ENCODE data around the gene ZNF532.

Gene ZNF532

DNA sequence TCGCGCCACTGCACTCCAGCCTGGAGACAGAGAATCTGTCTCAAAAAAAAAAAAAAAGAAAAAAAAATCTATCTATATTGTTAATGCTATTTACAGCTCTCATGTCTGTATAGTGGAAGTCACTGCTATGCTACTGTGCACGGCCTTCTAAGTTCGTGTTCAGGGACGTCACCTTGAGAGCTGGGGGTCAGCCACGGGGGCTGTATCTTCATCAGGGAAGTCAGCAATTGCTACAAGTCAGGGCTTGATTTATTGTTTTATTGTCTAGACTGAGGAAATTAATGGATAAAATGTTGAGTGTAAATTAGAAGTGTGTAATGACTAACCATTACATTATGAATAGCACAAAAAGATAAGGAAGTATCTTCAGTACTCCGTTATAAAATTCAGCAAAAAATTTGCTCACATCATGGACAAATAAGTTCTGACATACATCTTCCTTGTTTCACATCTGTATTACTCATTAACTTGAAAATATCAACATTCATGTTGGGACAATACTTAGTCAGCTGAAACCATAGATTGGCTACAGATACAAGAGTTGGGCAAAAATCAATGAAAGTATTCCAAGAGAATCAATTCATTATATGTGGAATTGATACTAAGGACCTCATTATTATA is 138.4 kb downstream of the ZNF532 start:
- Mint-ChIP-seq H3K36me3 (no peaks in the 10 kb centered on the region), H3K4me3 (no peak overlapping the region), H3K27me3 (no peaks in the 10 kb centered on the region), H3K27ac (no peak overlapping the region), H3K4me1 (peaks cover 13% of the 10 kb centered on the region), H3K9me3 (no peaks in the 10 kb centered on the region)
- no peak for DNase-seq (ENCODE audit: low spot score in 2 of 2)
- ATAC-seq (ENCODE audit: low read depth), result no peak

- no peak overlapping the region for H3K27ac Mint-ChIP-seq
- H3K4me1 Mint-ChIP-seq, result peaks cover 3% of the 10 kb centered on the region
- no peaks in the 10 kb centered on the region for H3K9me3 Mint-ChIP-seq
- H3K36me3 Mint-ChIP-seq, result no peaks in the 10 kb centered on the region
- ATAC-seq (ENCODE audit: low read depth), result no peak
- no peaks in the 10 kb centered on the region for H3K27me3 Mint-ChIP-seq
- DNase-seq (ENCODE audit: low spot score in 2 of 2), result no peak
- H3K4me3 Mint-ChIP-seq, result no peak overlapping the region
Measured at GRCh38 chr18:59005262-59005661, 140.6 kb downstream of the ZNF532 start.

GRCh38 chr18:59006461-59007067 is 141.9 kb downstream of the ZNF532 start:
- Mint-ChIP-seq H3K4me3 (no peak overlapping the region), H3K4me1 (peaks cover 5% of the 10 kb centered on the region), H3K27ac (no peak overlapping the region), H3K9me3 (no peaks in the 10 kb centered on the region), H3K36me3 (no peaks in the 10 kb centered on the region), H3K27me3 (no peaks in the 10 kb centered on the region)
- ATAC-seq (ENCODE audit: low read depth) (no peak), DNase-seq (ENCODE audit: low spot score in 2 of 2) (no peak)

- Mint-ChIP-seq H3K27ac (no peak overlapping the region), H3K4me1 (peaks cover 5% of the 10 kb centered on the region), H3K36me3 (no peaks in the 10 kb centered on the region), H3K9me3 (no peaks in the 10 kb centered on the region), H3K27me3 (no peaks in the 10 kb centered on the region), H3K4me3 (no peak overlapping the region)
- DNase-seq (ENCODE audit: low spot score in 2 of 2) (no peak), ATAC-seq (ENCODE audit: low read depth) (no peak)
Measured at GRCh38 chr18:59008302-59008974, 143.8 kb downstream of the ZNF532 start.

DNA sequence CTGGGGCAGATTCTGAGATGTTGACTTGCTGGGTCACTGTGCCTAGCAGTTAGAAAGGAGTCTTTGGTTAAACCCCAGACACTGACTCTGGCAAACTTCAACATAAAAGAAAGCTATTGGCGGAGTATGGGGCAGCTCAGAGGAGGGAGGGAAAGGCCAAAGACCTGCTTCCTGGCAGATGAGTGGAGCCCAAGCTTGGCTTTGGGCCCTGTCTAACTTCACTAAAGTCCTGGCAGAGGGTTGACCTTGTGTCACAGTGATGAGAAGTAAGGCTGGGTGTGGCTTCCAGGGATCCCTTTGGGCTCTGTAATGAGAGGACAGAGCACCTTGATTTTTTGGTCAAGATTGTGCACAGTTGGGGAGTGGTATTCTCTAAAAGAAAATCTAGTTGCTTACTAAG is 145.2 kb downstream of the ZNF532 start:
- H3K4me3 Mint-ChIP-seq, result no peak overlapping the region
- no peak for DNase-seq (ENCODE audit: low spot score in 2 of 2)
- H3K27me3 Mint-ChIP-seq, result no peaks in the 10 kb centered on the region
- no peak overlapping the region for H3K27ac Mint-ChIP-seq
- H3K4me1 Mint-ChIP-seq, result peaks cover 10% of the 10 kb centered on the region
- peaks cover 4% of the 10 kb centered on the region for H3K9me3 Mint-ChIP-seq
- no peak for ATAC-seq (ENCODE audit: low read depth)
- peaks cover 2% of the 10 kb centered on the region for H3K36me3 Mint-ChIP-seq

GRCh38 chr18:59011289-59011688 is 146.6 kb downstream of the ZNF532 start:
- Mint-ChIP-seq H3K9me3 (peaks cover 4% of the 10 kb centered on the region), H3K4me3 (no peak overlapping the region), H3K27me3 (no peaks in the 10 kb centered on the region), H3K27ac (no peak overlapping the region), H3K36me3 (peaks cover 2% of the 10 kb centered on the region), H3K4me1 (peaks cover 7% of the 10 kb centered on the region)
- ATAC-seq (ENCODE audit: low read depth), result no peak
- DNase-seq (ENCODE audit: low spot score in 2 of 2), result no peak

GRCh38 chr18:59011786-59012185 is 147.1 kb downstream of the ZNF532 start:
- peak; percentile 53 for ATAC-seq (ENCODE audit: low read depth)
- DNase-seq (ENCODE audit: low spot score in 2 of 2), result no peak
- Mint-ChIP-seq H3K27ac (no peak overlapping the region), H3K4me1 (peaks cover 7% of the 10 kb centered on the region), H3K9me3 (peaks cover 4% of the 10 kb centered on the region), H3K36me3 (peaks cover 2% of the 10 kb centered on the region), H3K27me3 (no peaks in the 10 kb centered on the region), H3K4me3 (no peak overlapping the region)

DNA sequence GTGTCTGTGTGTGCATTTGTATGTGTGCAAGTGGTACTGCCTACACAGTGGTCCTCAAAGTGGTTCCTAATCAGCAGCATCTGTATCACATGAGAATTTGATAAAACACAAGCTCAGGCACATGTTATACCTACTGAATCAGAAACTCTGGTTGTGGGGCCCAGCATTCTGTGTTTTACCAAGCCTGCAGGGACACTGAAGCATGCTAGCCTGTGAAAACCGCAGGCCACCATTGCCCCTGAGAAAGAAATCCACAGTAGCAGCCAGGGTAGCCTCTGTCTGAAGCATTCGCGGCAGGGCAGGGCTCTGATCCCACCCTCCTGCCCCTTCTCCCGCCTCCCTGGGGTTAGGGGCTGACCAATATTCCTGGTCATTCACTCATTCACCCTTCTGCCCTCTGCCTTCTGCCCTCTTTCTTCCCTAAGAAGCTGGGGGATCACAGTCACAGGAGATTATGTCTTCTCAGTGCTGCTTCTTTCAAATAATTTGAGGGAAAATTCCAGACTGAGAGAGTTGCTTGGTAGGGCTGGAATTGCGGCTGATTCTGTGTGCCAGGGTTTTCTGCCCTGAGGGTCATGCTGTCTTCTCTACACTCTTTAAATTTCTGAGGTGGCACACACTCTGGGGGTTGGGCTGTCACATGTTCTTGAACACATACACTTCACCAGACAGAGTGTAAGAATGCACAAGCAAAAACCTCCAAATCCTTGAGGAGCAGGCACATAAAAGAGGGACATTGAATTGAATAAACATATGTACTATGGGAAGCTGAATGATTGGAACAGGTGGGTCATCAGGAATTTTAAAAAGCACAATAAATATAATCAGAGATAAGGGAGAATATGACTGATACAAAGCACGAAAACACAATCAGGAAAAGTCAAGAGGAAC is 148.4 kb downstream of the ZNF532 start:
- DNase-seq (ENCODE audit: low spot score in 2 of 2) (no peak), ATAC-seq (ENCODE audit: low read depth) (no peak)
- H3K4me1 Mint-ChIP-seq, result peaks cover 7% of the 10 kb centered on the region
- peaks cover 9% of the 10 kb centered on the region for H3K9me3 Mint-ChIP-seq
- H3K4me3 Mint-ChIP-seq, result no peak overlapping the region
- no peak overlapping the region for H3K27ac Mint-ChIP-seq
- H3K27me3 Mint-ChIP-seq, result no peaks in the 10 kb centered on the region
- H3K36me3 Mint-ChIP-seq, result peaks cover 6% of the 10 kb centered on the region

DNA sequence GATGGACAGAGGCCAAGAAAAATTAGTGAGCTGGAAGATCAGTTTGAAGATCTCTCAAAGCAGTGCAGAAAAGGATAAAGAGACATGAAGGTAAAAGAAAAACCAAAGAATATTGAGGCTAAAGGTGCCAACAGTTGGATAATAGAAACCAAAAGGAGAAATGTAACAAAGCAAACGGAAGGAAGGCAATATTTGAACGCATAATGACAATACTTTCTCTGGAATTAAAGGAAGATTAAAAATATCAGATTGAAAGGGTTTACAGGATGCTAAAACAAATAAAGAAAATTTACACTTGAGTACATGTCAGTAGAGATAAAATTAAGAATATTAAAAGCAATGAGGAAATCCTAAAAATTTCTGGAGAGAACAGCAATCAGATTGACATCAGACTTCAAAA is 149.1 kb downstream of the ZNF532 start:
- Mint-ChIP-seq H3K4me1 (peaks cover 7% of the 10 kb centered on the region), H3K4me3 (no peak overlapping the region), H3K27me3 (no peaks in the 10 kb centered on the region), H3K27ac (no peak overlapping the region), H3K9me3 (peaks cover 13% of the 10 kb centered on the region), H3K36me3 (peaks cover 10% of the 10 kb centered on the region)
- DNase-seq (ENCODE audit: low spot score in 2 of 2), result no peak
- ATAC-seq (ENCODE audit: low read depth), result no peak

DNA sequence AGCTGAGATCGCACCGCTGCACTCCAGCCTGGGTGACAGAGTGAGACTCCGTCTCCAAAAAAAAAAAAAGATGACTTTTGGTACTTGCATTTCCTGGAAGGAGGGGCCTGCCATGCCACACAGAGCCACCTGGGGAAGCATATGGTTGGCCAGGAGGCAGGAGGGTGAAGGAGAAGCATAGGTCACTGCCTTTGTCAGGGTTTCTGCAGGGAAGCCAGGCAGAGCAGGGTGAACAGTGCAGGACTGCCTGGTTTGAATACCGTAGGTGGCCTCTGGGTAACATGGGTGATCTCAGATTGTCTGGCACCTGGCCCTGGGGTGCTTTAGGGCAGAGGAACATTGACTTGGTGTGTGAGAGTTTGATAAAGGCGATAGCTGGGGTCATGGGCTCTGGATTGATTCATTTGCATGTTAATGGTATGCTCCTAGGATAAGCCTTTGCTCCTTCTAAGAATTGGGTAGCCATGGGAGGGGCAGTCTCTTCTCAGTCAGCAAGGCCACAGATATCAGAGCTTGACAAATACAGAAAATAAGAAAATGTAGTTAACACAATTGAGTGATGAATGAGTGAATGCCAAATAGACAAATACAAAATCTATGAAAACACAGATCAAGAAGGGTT is 151.0 kb downstream of the ZNF532 start:
- Mint-ChIP-seq H3K27me3 (no peaks in the 10 kb centered on the region), H3K4me3 (no peak overlapping the region), H3K4me1 (peaks cover 7% of the 10 kb centered on the region), H3K27ac (no peak overlapping the region), H3K36me3 (peaks cover 10% of the 10 kb centered on the region), H3K9me3 (peaks cover 13% of the 10 kb centered on the region)
- DNase-seq (ENCODE audit: low spot score in 2 of 2) (no peak), ATAC-seq (ENCODE audit: low read depth) (no peak)

GRCh38 chr18:59021500-59021899 is 156.8 kb downstream of the ZNF532 start:
- no peak for ATAC-seq (ENCODE audit: low read depth)
- peaks cover 9% of the 10 kb centered on the region for H3K9me3 Mint-ChIP-seq

DNA sequence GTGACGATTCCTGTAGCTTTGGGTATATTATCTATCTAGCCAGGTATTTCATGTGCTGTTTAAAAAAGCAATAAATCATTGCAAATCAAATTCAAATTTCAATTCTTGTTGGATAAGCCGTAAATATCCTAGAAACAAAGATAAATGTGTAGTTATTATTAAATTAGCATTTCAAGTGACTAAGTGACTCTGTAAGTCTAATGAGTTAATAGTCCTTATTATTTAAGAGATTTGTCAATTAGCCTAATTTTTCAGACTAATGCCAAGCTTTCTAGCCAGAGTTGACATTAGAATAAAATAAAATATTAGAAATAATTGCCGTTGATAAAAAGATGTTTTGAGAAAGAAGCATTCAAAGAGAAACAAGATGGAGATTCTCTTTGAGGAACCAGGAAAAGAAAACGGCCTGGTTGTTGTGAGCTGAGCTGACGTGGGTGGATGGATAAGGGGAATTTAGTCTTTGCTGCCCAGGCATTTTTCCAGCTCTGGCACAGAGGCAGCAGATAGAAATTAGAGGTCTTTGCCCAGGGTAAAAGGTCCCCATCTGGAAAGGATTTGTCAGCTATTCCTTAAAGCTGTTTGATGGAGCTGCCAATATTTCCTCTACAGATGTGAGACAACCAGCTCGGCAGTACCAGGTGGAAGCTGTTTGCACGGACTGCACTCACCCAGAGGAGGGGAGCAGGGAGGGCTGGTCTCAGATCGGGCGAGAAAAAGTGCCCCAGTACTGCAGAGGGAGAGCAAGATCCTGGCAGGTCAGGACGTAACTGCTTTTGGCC is 157.7 kb downstream of the ZNF532 start:
- Mint-ChIP-seq H3K4me1 (peaks cover 3% of the 10 kb centered on the region), H3K9me3 (peaks cover 7% of the 10 kb centered on the region), H3K27ac (no peak overlapping the region), H3K36me3 (peaks cover 6% of the 10 kb centered on the region), H3K4me3 (no peak overlapping the region), H3K27me3 (no peaks in the 10 kb centered on the region)
- ATAC-seq (ENCODE audit: low read depth), result no peak
- no peak for DNase-seq (ENCODE audit: low spot score in 2 of 2)

More at GRCh38 chr18:59021500-59021899, 156.8 kb downstream of the ZNF532 start:
- H3K27me3 Mint-ChIP-seq, result no peaks in the 10 kb centered on the region
- no peak overlapping the region for H3K4me3 Mint-ChIP-seq
- H3K4me1 Mint-ChIP-seq, result peaks cover 2% of the 10 kb centered on the region
- H3K36me3 Mint-ChIP-seq, result peaks cover 8% of the 10 kb centered on the region
- no peak for DNase-seq (ENCODE audit: low spot score in 2 of 2)
- H3K27ac Mint-ChIP-seq, result no peak overlapping the region

DNA sequence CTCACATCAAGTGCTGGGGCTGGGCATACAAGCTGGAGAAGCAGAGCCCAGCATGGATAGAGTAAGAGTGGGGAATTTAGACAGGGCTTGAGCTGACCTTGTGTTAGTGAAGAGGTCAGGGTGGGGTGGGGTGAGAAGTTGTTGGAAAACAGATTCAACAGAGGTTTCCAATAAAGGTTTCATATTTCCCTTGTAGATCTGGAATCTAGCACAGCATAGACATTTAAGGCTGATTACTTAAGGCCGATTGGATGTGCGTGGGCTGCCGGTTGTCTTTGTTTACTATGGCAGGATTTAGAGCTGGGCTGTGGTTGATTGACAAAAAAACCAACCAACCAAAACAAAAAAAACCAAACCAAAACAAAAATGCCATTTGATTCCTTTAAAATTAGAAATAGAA is 160.2 kb downstream of the ZNF532 start:
- Mint-ChIP-seq H3K27me3 (no peaks in the 10 kb centered on the region), H3K9me3 (no peaks in the 10 kb centered on the region), H3K36me3 (no peaks in the 10 kb centered on the region), H3K4me3 (no peak overlapping the region), H3K27ac (no peak overlapping the region), H3K4me1 (peaks cover 5% of the 10 kb centered on the region)
- DNase-seq (ENCODE audit: low spot score in 2 of 2) (no peak), ATAC-seq (ENCODE audit: low read depth) (no peak)

All from memory B cell (primary cell).